ENCODE measurements around the gene ZNF276. TPM values are rescaled to one million over a fixed set of nuclear protein-coding genes. Genes with fewer than 3 reads are reported as not detected.

The ZNF276 gene
- total and polyA plus RNA-seq, 7 donors = 7.6 to 13.6 (median 11.5) TPM

DNA sequence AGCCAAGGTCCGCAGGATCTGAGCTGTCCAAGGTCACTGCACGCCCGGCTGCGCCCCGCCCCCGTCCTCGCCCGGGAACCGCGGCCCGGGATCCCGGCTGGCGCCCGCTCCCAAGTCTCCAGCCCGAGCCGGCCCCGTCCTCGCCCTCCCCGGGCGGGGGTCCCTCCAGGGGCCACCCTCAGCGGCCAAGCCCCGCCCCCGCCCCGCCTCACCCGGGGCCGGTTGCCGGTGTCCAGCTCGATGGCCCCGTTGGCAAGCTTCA is 855 bp upstream of the ZNF276 start:
- WGBS, 3 donors = 1 to 2% (median 1%) methylated on average over 9 to 29 of the region's 29 CpGs
- H3K27me3 ChIP-seq (ENCODE audit: insufficient read depth in 3 of 3, low read length in 2 of 3) = no peaks in the 10 kb centered on the region
- DNase-seq (peak in 1 of 2 donors; percentile 45), ATAC-seq (peak; percentile 22 to 44 (median 40))
- peak overlapping the region; percentile 97 for H3K4me3 ChIP-seq
- intact Hi-C loops (cut with DNase I) = no loop called here
- no peaks in the 10 kb centered on the region for H3K9me3 ChIP-seq
- H3K36me3 ChIP-seq (ENCODE audit: insufficient read depth in 1 of 2, low read depth in 1 of 2) = peaks cover 3 to 35% of the 10 kb centered on the region in 2 donors
- H3K4me1 ChIP-seq = peaks cover 31% of the 10 kb centered on the region
- peak overlapping the region; percentile 98 for H3K27ac ChIP-seq
- TF ChIP-seq, protein P1, sequence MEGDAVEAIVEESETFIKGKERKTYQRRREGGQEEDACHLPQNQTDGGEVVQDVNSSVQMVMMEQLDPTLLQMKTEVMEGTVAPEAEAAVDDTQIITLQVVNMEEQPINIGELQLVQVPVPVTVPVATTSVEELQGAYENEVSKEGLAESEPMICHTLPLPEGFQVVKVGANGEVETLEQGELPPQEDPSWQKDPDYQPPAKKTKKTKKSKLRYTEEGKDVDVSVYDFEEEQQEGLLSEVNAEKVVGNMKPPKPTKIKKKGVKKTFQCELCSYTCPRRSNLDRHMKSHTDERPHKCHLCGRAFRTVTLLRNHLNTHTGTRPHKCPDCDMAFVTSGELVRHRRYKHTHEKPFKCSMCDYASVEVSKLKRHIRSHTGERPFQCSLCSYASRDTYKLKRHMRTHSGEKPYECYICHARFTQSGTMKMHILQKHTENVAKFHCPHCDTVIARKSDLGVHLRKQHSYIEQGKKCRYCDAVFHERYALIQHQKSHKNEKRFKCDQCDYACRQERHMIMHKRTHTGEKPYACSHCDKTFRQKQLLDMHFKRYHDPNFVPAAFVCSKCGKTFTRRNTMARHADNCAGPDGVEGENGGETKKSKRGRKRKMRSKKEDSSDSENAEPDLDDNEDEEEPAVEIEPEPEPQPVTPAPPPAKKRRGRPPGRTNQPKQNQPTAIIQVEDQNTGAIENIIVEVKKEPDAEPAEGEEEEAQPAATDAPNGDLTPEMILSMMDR (IDR thresholded peaks at IDR 0.05) = no peak

DNA sequence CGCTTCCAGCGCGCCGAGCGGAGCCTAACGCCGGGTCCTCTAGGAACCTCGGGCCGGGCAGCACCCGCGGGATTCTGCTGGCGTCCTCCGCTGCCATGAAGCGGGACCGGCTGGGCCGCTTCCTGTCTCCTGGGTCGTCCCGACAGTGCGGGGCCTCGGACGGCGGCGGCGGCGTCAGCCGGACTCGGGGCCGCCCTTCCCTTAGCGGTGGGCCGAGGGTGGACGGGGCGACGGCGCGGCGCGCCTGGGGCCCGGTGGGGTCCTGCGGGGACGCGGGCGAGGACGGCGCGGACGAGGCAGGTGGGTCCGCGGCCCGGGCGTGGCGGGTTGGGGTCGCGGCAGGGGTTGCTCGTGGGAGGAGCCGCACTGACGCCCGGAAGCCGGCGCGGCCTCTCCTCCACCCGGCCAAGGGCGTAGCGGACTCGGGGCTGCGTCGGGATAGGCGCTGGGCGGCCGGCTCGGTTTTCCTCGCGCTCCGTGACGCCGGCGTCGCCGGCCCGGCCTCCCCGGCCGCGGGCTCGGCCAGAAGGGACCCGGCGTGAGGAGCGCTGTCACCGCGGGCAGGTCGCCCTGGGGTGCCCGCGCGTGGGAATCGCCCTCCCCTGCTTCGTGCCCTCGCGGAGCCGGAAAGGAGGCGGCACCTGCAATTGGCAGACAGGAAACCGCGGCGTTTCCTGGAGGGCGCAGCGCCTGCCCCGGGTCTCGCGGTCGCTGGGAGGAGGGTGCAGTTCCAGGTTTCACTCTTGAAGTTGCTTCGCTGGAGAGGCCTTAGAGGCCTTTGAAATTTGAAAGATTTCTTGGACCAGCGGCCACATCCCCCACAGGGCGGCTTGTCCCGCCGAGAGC is 432 bp downstream of the ZNF276 start:
- Histone ChIP-seq H3K4me1 (peaks cover 31% of the 10 kb centered on the region), H3K9me3 (no peaks in the 10 kb centered on the region), H3K27ac (peak overlapping the region; percentile 98), H3K36me3 (ENCODE audit: insufficient read depth in 1 of 2, low read depth in 1 of 2) (peaks cover 3 to 44% of the 10 kb centered on the region in 2 donors), H3K4me3 (peak overlapping the region; percentile 97), H3K27me3 (ENCODE audit: insufficient read depth in 3 of 3, low read length in 2 of 3) (no peaks in the 10 kb centered on the region)
- TF ChIP-seq, protein P1 (IDR thresholded peaks at IDR 0.05) = no peak
- intact Hi-C loops (cut with DNase I) = loop anchor here in 1 of 2 donors (1.0 kb wide), 1 partner anchor 64 kb away; the partner anchor contains the start of genes CHMP1A and SPATA33
- 1 to 4% (median 2%) methylated on average over 44 to 112 of the region's 112 CpGs for WGBS, 3 donors
- ATAC-seq = peak; percentile 23 to 26 (median 24)
- DNase-seq = peak; percentile 61 to 77

DNA sequence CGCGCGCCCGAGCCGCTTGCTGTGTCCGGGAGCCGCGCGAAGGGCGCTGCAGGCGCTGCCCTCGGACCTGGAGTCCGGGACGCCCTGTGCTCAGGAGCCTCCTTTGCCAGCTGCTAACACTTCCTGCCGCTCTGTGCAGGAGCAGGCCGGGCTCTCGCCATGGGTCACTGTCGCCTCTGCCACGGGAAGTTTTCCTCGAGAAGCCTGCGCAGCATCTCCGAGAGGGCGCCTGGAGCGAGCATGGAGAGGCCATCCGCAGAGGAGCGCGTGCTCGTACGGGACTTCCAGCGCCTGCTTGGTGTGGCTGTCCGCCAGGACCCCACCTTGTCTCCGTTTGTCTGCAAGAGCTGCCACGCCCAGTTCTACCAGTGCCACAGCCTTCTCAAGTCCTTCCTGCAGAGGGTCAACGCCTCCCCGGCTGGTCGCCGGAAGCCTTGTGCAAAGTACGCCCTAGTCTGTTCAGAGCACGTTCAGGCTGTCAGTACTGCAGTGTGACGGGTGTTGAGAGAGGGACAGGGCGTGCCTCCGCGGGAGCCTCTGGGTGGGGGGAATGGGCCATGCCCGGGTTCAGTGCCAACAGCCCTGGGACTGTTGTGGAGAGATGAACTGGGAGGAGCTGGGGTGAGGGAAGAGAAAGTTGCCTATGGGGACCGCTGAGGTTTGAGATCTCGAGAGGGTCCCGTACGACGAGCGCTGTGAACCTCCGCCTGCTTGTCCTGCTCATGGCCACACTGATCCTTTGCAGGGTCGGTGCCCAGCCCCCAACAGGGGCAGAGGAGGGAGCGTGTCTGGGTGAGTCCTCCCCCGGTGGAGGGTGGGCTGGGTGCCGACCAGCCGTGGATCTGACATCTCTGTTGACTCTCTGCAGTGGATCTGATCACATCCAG is 1.3 kb downstream of the ZNF276 start:
- WGBS, 3 donors = 48 to 55% (median 51%) methylated on average over 51 to 56 of the region's 56 CpGs

More for the DNA sequence above, 1.3 kb downstream of the ZNF276 start:
- no peaks in the 10 kb centered on the region for H3K9me3 ChIP-seq
- H3K4me3 ChIP-seq = peak overlapping the region; percentile 97
- H3K27me3 ChIP-seq (ENCODE audit: insufficient read depth in 3 of 3, low read length in 2 of 3) = no peaks in the 10 kb centered on the region
- intact Hi-C loops (cut with DNase I) = no loop called here
- H3K36me3 ChIP-seq (ENCODE audit: insufficient read depth in 1 of 2, low read depth in 1 of 2) = peaks cover 3 to 53% of the 10 kb centered on the region in 2 donors
- ATAC-seq (peak in 2 of 4 donors; percentile 4 to 6), DNase-seq (peak; percentile 70 to 84)
- peaks cover 31% of the 10 kb centered on the region for H3K4me1 ChIP-seq
- peak overlapping the region; percentile 98 for H3K27ac ChIP-seq
- TF ChIP-seq, protein P1 (IDR thresholded peaks at IDR 0.05) = no peak

All from psoas muscle (tissue), 8 donors.